Activated B cell treated with CpG ODN at 0.5 μM for 24 hours (primary cell): Measurements from ENCODE around the gene DPEP3. TPM values are rescaled to one million over a fixed set of nuclear protein-coding genes. Genes with fewer than 3 reads are reported as not detected.

Experiments used
- ATAC-seq: fragments of 200-7000 bp; cut with Tn5 transposase; one replicate; pipeline ENCODE4 v1.10.0; 2021; ENCODE audit warnings: low read depth, mild to moderate bottlenecking, moderate library complexity
- CTCF ChIA-PET: fragments of 350-600 bp; sonication (Branson Sonifier 250); formaldehyde crosslinking; loops from one replicate; lab custom pipeline; 2021; ENCODE audit warnings: antibody characterized with exemption; lab: Charles Lee
- POLR2A ChIA-PET: fragments of 350-600 bp; sonication (Branson Sonifier 250); formaldehyde crosslinking; loops from one replicate; lab custom pipeline; 2021; ENCODE audit warnings: antibody characterized with exemption; lab: Charles Lee
- DNase-seq: peaks from one replicate; pipeline ENCODE4 v3.0.0; 2022
- H3K27ac Mint-ChIP-seq: one replicate; pipeline ENCODE4 v1.8.0; 2020; ENCODE audit warnings: mixed read lengths
- H3K27me3 Mint-ChIP-seq: one replicate; pipeline ENCODE4 v1.8.0; 2021; ENCODE audit warnings: mixed read lengths
- H3K36me3 Mint-ChIP-seq: one replicate; pipeline ENCODE4 v1.8.0; 2021; ENCODE audit warnings: low read depth, mixed read lengths
- H3K4me1 Mint-ChIP-seq: one replicate; pipeline ENCODE4 v1.8.0; 2021; ENCODE audit warnings: mixed read lengths
- H3K4me3 Mint-ChIP-seq: one replicate; pipeline ENCODE4 v1.8.0; 2020; ENCODE audit warnings: mild to moderate bottlenecking, mixed read lengths
- H3K9me3 Mint-ChIP-seq: one replicate; pipeline ENCODE4 v1.8.0; 2020; ENCODE audit warnings: mixed read lengths
- intact Hi-C: fragments of 100-400 bp; cut with micrococcal nuclease; formaldehyde crosslinking; loops from one replicate; pipeline ENCODE4 v1.15.1; 2024
- total RNA-seq: library from RNA; stranded (reverse); gene quantifications from 2 replicates; pipeline ENCODE4 v1.2.3, GENCODE V29; 2022
- TF ChIP-seq, protein P1 (sequence below): fragments of 200-600 bp; IDR thresholded peaks from one replicate; pipeline ENCODE4 v1.8.0; 2022; ENCODE audit warnings: antibody characterized with exemption, mild to moderate bottlenecking

DPEP3 gene
- total RNA-seq, 1 donor from 2014 or later = 0.38 TPM

DNA sequence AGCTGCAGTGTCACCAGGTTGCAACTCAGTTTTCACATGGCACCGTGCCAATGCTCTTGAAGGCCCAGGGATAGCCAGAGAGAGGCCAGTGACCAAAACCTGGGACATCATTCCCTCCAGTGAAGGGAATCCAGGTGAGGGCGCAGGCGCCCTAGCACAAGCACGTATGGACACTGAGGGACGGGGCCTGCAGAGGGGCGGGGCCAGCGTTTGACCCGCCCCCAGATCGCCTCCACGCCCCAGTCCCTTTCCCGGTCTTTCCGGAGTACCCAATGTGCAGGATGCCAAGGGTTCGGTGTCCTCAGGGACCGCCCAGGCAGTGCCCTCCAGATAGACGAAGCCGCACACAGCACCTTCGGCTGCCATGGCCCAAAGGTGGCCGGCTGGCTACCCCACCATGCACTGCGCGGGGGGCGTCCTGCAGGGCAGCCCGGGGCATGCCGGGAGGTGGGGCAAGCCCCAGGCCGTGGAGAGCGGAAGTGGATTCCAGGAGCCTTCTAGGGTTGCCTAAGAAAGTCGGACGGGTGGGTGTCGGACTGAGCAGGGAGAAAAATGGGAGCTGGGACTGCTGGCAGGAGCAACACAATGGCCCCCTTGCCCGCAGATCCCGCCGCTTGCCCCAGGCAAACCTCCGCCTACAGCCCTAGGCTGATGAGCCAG is 16.5 kb downstream of the DPEP3 start:
- Mint-ChIP-seq H3K27ac (no peak overlapping the region), H3K4me3 (no peak overlapping the region), H3K27me3 (no peaks in the 10 kb centered on the region), H3K4me1 (peaks cover 21% of the 10 kb centered on the region), H3K36me3 (peaks cover 22% of the 10 kb centered on the region), H3K9me3 (no peaks in the 10 kb centered on the region)
- TF ChIP-seq, protein P1, sequence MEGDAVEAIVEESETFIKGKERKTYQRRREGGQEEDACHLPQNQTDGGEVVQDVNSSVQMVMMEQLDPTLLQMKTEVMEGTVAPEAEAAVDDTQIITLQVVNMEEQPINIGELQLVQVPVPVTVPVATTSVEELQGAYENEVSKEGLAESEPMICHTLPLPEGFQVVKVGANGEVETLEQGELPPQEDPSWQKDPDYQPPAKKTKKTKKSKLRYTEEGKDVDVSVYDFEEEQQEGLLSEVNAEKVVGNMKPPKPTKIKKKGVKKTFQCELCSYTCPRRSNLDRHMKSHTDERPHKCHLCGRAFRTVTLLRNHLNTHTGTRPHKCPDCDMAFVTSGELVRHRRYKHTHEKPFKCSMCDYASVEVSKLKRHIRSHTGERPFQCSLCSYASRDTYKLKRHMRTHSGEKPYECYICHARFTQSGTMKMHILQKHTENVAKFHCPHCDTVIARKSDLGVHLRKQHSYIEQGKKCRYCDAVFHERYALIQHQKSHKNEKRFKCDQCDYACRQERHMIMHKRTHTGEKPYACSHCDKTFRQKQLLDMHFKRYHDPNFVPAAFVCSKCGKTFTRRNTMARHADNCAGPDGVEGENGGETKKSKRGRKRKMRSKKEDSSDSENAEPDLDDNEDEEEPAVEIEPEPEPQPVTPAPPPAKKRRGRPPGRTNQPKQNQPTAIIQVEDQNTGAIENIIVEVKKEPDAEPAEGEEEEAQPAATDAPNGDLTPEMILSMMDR = no peak
- intact Hi-C loops = no loop called here
- POLR2A ChIA-PET = no interaction called here
- ATAC-seq = no peak
- no peak for DNase-seq
- CTCF ChIA-PET = interaction anchor here (1.0 kb wide), 1 partner anchor 78 kb away, joined by 4 read pairs; no protein-coding TSS in a partner anchor

DNA sequence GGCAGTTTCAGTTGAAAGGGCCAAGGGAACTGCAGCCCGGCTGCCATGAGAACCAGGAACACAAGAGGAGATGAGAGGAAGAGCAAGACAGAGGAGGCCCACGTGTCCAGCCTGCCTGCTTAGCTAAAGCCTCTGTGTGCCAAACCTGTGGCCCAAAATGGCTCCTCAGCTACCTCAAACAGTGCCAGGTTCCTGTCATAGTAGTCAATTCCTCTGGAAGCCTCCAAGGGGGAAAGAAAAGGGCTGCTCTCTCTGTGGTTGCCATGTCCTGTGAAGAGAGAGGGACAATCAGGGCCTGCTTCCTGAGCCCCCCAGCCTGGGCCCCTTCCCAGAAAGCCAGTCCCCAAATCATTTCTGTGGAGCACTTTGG is 17.0 kb downstream of the DPEP3 start:
- Mint-ChIP-seq H3K4me3 (no peak overlapping the region), H3K36me3 (peaks cover 25% of the 10 kb centered on the region), H3K9me3 (no peaks in the 10 kb centered on the region), H3K27ac (no peak overlapping the region), H3K27me3 (no peaks in the 10 kb centered on the region), H3K4me1 (peaks cover 21% of the 10 kb centered on the region)
- ChIA-PET CTCF (no interaction called here), POLR2A (no interaction called here)
- no peak for ATAC-seq
- TF ChIP-seq, protein P1 = no peak
- intact Hi-C loops = no loop called here
- DNase-seq = no peak

DNA sequence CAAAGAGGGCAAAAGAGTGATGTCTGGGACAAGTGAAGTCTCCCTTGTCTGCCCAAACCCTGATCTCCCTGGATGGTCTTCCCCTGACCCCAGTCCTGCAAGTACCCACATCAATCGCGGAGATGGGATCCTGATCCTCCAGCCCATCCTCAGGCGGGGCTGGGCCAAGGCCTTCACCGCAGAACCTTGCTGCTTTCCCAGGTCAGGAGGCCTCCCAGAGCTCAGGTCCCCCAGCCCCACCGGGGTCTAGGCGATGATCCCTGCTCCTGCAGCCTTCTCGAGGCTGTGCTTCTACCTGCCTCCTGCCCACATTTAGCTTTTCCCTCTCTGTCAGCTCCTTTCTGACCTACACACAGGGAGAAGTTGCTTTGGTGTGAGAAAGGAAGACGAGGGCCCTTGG is 18.2 kb downstream of the DPEP3 start:
- ATAC-seq = no peak
- Mint-ChIP-seq H3K4me1 (peaks cover 14% of the 10 kb centered on the region), H3K36me3 (peaks cover 25% of the 10 kb centered on the region), H3K4me3 (no peak overlapping the region), H3K27ac (no peak overlapping the region), H3K9me3 (no peaks in the 10 kb centered on the region), H3K27me3 (no peaks in the 10 kb centered on the region)
- no peak for DNase-seq
- ChIA-PET POLR2A (no interaction called here), CTCF (no interaction called here)
- TF ChIP-seq, protein P1 = no peak
- intact Hi-C loops = no loop called here

DNA sequence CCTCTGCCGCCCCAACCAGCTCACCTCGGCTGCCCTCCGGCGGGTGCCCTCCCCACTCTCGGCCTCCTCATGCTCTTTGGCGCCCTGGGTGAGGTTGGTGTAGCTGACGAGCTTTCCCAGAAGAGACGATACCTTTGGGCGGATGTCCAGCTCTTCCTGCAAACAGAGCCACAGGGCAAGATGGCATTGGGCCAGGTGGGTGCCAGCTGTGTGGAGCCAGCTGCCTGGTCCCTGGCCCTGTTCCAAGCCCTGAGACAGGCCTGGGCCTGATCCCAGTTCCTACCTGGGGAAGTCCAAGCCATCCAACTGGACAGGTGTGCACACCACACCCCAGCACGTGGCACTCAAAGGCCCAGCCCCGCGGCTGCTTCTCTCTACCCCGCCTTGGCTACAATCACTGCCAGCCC is 18.7 kb downstream of the DPEP3 start:
- ATAC-seq = no peak
- Mint-ChIP-seq H3K27me3 (no peaks in the 10 kb centered on the region), H3K27ac (no peak overlapping the region), H3K9me3 (no peaks in the 10 kb centered on the region), H3K36me3 (peaks cover 25% of the 10 kb centered on the region), H3K4me3 (no peak overlapping the region), H3K4me1 (peaks cover 11% of the 10 kb centered on the region)
- POLR2A ChIA-PET = no interaction called here
- no peak for DNase-seq
- TF ChIP-seq, protein P1 = no peak
- CTCF ChIA-PET = no interaction called here
- intact Hi-C loops = no loop called here

DNA sequence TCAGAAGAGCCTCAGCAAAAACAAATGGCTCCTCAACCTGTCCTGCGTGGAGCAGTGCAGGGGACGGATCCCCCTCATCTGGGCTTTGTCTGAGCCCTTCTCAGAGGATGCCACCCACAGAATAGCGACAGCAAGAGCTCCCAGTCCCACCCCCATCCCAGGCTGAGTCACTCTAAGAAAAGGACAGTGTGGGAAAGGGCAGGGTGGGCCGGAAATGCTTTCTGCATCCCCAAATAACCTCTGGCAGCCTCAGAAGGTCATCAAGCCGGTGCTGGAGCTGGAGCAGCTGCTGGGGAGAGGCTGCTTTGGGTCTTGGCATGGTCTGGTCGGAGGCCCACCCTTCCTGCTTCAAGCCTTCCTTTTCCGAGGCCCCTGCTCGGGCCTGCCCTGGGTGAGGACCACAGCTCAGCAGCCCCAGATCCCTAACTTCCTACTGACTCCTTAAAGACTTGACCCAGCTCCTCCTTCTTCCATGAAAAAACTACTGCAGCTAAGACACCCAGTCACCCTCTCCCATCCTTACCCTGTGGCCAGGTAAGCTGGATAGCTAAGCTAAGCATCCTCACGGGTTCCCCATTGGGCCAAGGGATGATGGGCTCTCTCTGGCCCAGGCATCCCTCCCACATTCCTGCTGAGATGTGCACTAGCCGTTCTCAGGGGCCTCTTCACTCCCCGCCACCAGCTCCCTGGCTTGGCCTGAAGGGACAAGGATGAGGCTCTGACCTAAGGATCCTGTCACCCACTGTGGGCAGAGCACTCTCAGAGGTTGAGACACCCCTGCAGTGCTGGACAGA is 20.6 kb downstream of the DPEP3 start:
- Mint-ChIP-seq H3K4me1 (no peaks in the 10 kb centered on the region), H3K27me3 (no peaks in the 10 kb centered on the region), H3K27ac (no peak overlapping the region), H3K4me3 (no peak overlapping the region), H3K9me3 (no peaks in the 10 kb centered on the region), H3K36me3 (peaks cover 30% of the 10 kb centered on the region)
- ATAC-seq (no peak), DNase-seq (no peak)
- intact Hi-C loops = no loop called here
- TF ChIP-seq, protein P1 = no peak
- POLR2A ChIA-PET = interaction anchor here (1.3 kb wide), 1 partner anchor 9 kb away, joined by 3 read pairs; no protein-coding TSS in a partner anchor
- CTCF ChIA-PET = interaction anchor here (0.5 kb wide), 1 partner anchor 76 kb away, joined by 3 read pairs; no protein-coding TSS in a partner anchor
